ENCODE results near the gene TMPRSS6. TPM values are rescaled to one million over a fixed set of nuclear protein-coding genes. Genes with fewer than 3 reads are reported as not detected.

Gene TMPRSS6
- total RNA-seq, 2 experiments from 2014 or later = 39.9 to 42.1 TPM

Other genes starting within 250 kb of the TMPRSS6 start
- gene NCF4, start 248.7 kb downstream of the TMPRSS6 start, total RNA-seq = 1 to 10 TPM; 8.7 to 9.3 TPM
- gene CSF2RB, start 196.1 kb downstream of the TMPRSS6 start, total RNA-seq = under 1 TPM; 0.22 to 0.48 TPM
- gene TST, start 90.3 kb downstream of the TMPRSS6 start, total RNA-seq = 1 to 10 TPM; 5.5 TPM
- 10 to 100 TPM; 16.9 to 17.6 TPM for gene MPST, start 90.0 kb downstream of the TMPRSS6 start, total RNA-seq
- gene KCTD17, start 58.0 kb downstream of the TMPRSS6 start, total RNA-seq = 10 to 100 TPM; 46.0 to 47.3 TPM
- gene IL2RB, start 40.2 kb upstream of the TMPRSS6 start, total RNA-seq = 100 to 1,000 TPM; 306 to 310 TPM
- 10 to 100 TPM; 11.1 to 13.0 TPM for gene C1QTNF6, start 78.5 kb upstream of the TMPRSS6 start, total RNA-seq
- 1 to 10 TPM; 8.5 to 9.3 TPM for gene SSTR3, start 102.8 kb upstream of the TMPRSS6 start, total RNA-seq
- 100 to 1,000 TPM; 714 to 727 TPM for gene RAC2, start 134.6 kb upstream of the TMPRSS6 start, total RNA-seq
- 10 to 100 TPM; 58.7 to 60.5 TPM for gene CYTH4, start 172.8 kb upstream of the TMPRSS6 start, total RNA-seq